Breast epithelium (tissue), 4 donors: Measurements from ENCODE around the gene TARBP1. TPM values are rescaled to one million over a fixed set of nuclear protein-coding genes. Genes with fewer than 3 reads are reported as not detected.
"Not testable (repeated sequence)": the region's sequence is repeated elsewhere in the genome, so short reads cannot be mapped to it uniquely, and the experiment has no call there.

ENCODE experiments used
- DNase-seq, 2 donors: peaks; one replicate each; pipeline ENCODE4 v3.0.0-alpha.2; 2019; ENCODE audit warnings: low spot score in 2 of 2
- H3K27ac ChIP-seq, 2 donors: fragments of 200-600 bp; sonication (generic) in 1 of 2; one replicate each; pipeline ENCODE4 v1.5.1; 2016 to 2019; ENCODE audit warnings: mild to moderate bottlenecking in 1 of 2
- H3K27me3 ChIP-seq, 2 donors: fragments of 200-600 bp; sonication (generic) in 1 of 2; one replicate each; pipeline versions ENCODE4 v1.5.1 to v1.6.0; 2017 to 2019; ENCODE audit warnings: control low read depth in 1 of 2, mild to moderate bottlenecking in 1 of 2
- H3K36me3 ChIP-seq: fragments of 200-600 bp; one replicate; pipeline ENCODE4 v1.5.1; 2019
- H3K4me1 ChIP-seq, 2 donors: fragments of 200-600 bp; sonication (generic); one replicate each; pipeline ENCODE4 v1.5.1; 2016 to 2019; ENCODE audit warnings: control low read depth in 1 of 2
- H3K4me3 ChIP-seq, 3 donors: fragments of 200-600 bp; sonication (generic); 1 replicate in 2 of 3; 2 replicates in 1 of 3; pipeline ENCODE4 v1.5.1; 2016 to 2019; ENCODE audit warnings: mild to moderate bottlenecking in 3 of 3, moderate library complexity in 2 of 3
- H3K9me3 ChIP-seq, 2 donors: fragments of 200-600 bp; sonication (generic) in 1 of 2; one replicate each; pipeline ENCODE4 v1.5.1; 2016 to 2019; ENCODE audit warnings: control low read depth in 1 of 2
- POLR2A ChIP-seq: fragments of 450-650 bp; IDR thresholded peaks from one replicate; pipeline ENCODE4 v1.6.1; 2016; ENCODE audit warnings: antibody characterized with exemption, mild to moderate bottlenecking, moderate library complexity
- POLR2AphosphoS5 ChIP-seq, 3 donors: sonication (generic); formaldehyde crosslinking; IDR thresholded peaks; one replicate each; pipeline ENCODE4 v1.6.1; 2017; ENCODE audit warnings: antibody characterized with exemption in 3 of 3
- intact Hi-C: fragments of 100-400 bp; cut with DNase I; formaldehyde crosslinking; loops from one replicate; pipeline ENCODE4 v1.15.1; 2023; ENCODE audit warnings: low total_unique reads
- total RNA-seq, 3 donors: library from RNA; depleted of rRNA; stranded (reverse); fragments of >200 nt; gene quantifications; one replicate each; pipeline ENCODE4 v1.1.0, GENCODE V29; 2016
- TF ChIP-seq, protein P1 (sequence below), 3 donors: fragments of 450-650 bp; IDR thresholded peaks; one replicate each; pipeline ENCODE4 v1.5.1; 2016 to 2017; ENCODE audit warnings: antibody characterized with exemption in 3 of 3, mild to moderate bottlenecking in 3 of 3, moderate library complexity in 3 of 3

TARBP1 gene
- total RNA-seq, 3 donors from 2014 or later: 12.3 to 39.2 (median 32.1) TPM

DNA sequence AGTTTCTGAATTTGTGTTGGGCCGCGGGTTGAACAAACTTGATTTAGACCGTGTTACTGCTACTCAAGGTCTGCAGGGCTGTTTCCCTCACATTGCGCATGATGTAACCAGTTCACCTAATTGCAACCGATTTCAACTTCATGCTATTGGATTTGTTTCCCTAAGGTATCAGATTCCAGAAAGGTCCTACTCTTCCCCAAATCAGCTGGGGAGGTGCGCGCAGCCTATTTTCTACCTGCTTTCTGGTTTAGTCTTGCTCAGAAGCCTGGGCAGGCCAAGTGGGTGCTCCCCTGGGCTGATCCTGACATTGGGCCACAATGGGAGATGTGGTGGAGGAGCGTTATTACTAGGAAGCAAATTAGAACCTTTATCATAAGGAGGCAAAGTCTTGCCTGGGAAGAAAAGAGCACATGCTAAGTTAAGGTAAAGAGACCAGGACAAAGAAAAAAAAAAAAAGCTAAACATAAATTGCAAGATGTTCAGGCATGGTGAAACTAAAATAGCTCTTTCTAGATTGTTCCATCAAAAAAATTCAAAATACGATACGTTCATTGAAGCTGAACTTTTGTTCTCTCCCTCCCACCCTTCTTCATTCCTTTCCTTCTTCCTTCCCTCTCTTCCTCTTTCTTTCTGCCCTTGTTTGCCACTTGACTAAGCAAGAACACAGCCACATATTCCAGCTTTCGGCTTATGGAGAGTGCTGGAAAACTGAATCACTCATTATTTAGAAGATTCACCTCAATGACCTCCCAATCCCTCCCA lies 28.8 kb upstream of the TARBP1 start:
- Histone ChIP-seq H3K27ac (no peak overlapping the region), H3K4me1 (no peaks in the 10 kb centered on the region), H3K36me3 (no peaks in the 10 kb centered on the region), H3K4me3 (no peak overlapping the region), H3K27me3 (no peaks in the 10 kb centered on the region), H3K9me3 (no peaks in the 10 kb centered on the region)
- TF ChIP-seq, protein P1, sequence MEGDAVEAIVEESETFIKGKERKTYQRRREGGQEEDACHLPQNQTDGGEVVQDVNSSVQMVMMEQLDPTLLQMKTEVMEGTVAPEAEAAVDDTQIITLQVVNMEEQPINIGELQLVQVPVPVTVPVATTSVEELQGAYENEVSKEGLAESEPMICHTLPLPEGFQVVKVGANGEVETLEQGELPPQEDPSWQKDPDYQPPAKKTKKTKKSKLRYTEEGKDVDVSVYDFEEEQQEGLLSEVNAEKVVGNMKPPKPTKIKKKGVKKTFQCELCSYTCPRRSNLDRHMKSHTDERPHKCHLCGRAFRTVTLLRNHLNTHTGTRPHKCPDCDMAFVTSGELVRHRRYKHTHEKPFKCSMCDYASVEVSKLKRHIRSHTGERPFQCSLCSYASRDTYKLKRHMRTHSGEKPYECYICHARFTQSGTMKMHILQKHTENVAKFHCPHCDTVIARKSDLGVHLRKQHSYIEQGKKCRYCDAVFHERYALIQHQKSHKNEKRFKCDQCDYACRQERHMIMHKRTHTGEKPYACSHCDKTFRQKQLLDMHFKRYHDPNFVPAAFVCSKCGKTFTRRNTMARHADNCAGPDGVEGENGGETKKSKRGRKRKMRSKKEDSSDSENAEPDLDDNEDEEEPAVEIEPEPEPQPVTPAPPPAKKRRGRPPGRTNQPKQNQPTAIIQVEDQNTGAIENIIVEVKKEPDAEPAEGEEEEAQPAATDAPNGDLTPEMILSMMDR (IDR thresholded peaks at IDR 0.05): no peak
- TF ChIP-seq POLR2A (no peak), POLR2AphosphoS5 (IDR thresholded peaks at IDR 0.05) (no peak)
- intact Hi-C loops: no loop called here
- DNase-seq: no peak

DNA sequence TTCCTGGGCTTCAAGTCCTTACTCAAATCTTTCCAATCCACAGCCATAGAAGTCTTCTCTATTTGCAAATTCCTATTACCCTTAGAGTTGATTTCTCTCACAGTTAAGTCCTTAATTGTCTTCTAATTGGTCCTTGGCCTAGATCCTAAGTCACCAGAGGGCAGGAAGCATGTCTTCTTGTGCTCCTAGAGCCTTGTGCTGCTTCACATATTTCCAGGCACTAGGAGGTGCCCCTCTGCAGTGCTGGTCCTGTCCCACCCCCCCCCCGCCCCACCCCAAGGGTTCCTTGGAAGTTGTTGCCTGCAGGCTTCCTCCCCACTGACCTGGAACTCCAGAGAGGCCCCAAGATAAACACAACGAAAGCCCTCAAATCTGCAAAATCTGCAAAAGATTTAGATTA lies 28.1 kb upstream of the TARBP1 start:
- H3K27me3 ChIP-seq: no peaks in the 10 kb centered on the region
- intact Hi-C loops: no loop called here
- no peaks in the 10 kb centered on the region for H3K4me1 ChIP-seq
- DNase-seq: no peak
- no peak overlapping the region for H3K27ac ChIP-seq
- H3K4me3 ChIP-seq: no peak overlapping the region
- H3K9me3 ChIP-seq: no peaks in the 10 kb centered on the region
- TF ChIP-seq, protein P1 (IDR thresholded peaks at IDR 0.05): no peak
- TF ChIP-seq POLR2A (no peak), POLR2AphosphoS5 (IDR thresholded peaks at IDR 0.05) (no peak)
- H3K36me3 ChIP-seq: no peaks in the 10 kb centered on the region

DNA sequence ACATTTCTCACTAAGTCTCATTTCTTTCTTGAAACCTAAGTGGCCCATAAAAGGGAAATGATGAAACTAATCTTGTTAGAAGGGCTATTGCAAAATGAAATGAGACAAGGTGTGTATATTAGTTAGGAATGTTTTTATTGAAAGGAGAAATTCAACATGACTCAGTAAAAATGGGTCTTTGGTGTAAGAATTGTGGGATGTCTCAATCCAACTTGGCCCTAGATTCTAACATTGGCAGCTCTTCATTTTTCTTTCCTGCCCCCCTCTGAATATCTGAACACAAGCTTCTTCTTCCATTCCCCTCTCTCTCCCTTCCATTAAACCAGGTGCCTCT lies 26.8 kb upstream of the TARBP1 start:
- Histone ChIP-seq H3K9me3 (no peaks in the 10 kb centered on the region), H3K4me1 (no peaks in the 10 kb centered on the region), H3K27ac (no peak overlapping the region), H3K27me3 (no peaks in the 10 kb centered on the region), H3K36me3 (no peaks in the 10 kb centered on the region), H3K4me3 (no peak overlapping the region)
- intact Hi-C loops: no loop called here
- TF ChIP-seq POLR2AphosphoS5 (IDR thresholded peaks at IDR 0.05): no peak
- no peak for TF ChIP-seq POLR2A
- TF ChIP-seq, protein P1 (IDR thresholded peaks at IDR 0.05): no peak
- DNase-seq: no peak

DNA sequence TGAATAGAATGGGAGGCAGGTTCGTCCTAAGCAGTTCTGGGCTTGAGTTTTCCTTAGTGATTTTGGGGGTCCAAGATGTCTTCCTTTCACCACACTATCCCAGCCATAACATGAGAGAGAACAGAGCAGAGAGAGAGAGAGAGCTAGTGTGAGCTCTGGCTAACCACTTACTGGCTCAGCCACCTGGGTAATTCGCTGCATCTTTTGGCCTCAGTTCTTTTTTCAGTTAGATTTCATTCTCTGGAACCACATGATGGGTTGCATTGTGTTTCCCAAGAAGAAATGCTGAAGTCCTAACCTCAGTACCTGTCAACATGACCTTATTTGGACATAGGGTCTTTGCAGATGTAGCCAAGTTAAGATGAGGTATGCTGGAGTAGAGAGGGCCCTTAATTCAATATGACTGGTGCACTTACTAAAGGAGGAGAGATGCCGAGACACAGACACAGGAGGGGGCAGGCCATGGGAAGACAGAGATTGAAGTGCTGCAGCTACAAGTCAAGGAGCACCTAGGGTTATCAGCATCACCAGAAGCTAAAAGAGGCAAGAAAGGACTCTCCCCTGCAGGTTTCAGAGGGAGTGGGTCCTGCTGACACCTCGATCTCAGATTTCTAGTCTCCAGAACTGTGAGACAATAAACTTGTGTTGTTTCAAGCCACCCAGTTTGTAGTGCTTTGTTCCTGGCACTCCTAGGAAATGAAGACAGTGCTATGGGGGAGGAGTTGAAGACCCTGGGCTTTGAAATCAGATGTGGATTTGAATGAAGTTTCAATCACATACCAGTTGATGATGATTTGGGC lies 26.2 kb upstream of the TARBP1 start:
- DNase-seq: no peak
- TF ChIP-seq POLR2A (no peak), POLR2AphosphoS5 (IDR thresholded peaks at IDR 0.05) (no peak)
- TF ChIP-seq, protein P1 (IDR thresholded peaks at IDR 0.05): no peak
- no peaks in the 10 kb centered on the region for H3K9me3 ChIP-seq
- no peak overlapping the region for H3K4me3 ChIP-seq
- no peaks in the 10 kb centered on the region for H3K36me3 ChIP-seq
- intact Hi-C loops: no loop called here
- H3K27ac ChIP-seq: peak overlapping the region in 1 of 2 donors; percentile 14
- no peaks in the 10 kb centered on the region for H3K27me3 ChIP-seq
- H3K4me1 ChIP-seq: no peaks in the 10 kb centered on the region

DNA sequence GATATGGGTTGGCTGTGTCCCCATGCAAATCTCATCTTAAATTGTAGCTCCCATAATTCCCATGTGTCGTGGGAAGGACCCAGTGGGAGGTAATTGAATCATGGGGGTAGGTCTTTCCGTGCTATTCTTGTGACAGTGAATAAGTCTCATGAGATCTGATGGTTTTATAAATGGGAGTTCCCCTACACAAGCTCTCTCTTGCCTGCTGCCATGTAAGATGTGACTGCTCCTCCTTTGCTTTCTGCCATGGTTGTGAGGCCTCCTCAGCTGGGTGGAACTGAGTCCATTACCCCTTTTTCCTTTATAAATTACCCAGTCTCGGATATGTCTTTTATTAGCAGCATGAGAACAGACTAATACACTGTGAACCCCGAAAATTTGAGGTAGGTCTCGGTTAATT lies 25.3 kb upstream of the TARBP1 start:
- DNase-seq, intact Hi-C loops, H3K27ac ChIP-seq, H3K27me3 ChIP-seq, H3K4me1 ChIP-seq, H3K36me3 ChIP-seq, H3K4me3 ChIP-seq, H3K9me3 ChIP-seq: not testable (repeated sequence)
